G401.6 (cell line): ENCODE measurements around the gene ELL.
"Not testable (repeated sequence)": the region's sequence is repeated elsewhere in the genome, so short reads cannot be mapped to it uniquely, and the experiment has no call there.

Experiments
- FAIRE-seq: peaks from 2 replicates; lab custom pipeline; 2012; peaks lifted over from hg19 to GRCh38; lab: Jason Lieb, UNC

The ELL gene

GRCh38 chr19:18531485-18531884, 9.6 kb upstream of the ELL start:
- FAIRE-seq, result no peak

DNA sequence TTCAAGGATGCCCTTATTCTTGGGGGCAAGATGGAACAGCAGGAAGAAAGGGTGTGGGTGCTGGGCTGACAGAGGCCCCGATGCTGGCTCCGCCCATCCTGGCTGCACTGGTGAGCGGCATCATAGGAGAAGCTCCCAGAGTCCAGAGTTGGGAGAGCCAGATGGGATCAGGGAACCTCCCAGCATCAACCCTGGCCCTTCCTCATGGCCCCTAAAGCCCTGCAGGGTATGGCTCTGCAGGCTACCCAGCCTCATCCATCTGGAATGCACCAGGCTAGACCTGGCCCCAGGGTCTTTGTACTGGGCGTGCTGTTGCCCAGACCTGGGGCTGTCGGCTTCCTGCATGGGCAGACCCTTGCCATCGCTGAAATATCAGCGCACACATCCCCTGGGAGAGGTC, 7.9 kb upstream of the ELL start:
- no peak for FAIRE-seq

GRCh38 chr19:18526316-18526715, 4.4 kb upstream of the ELL start:
- FAIRE-seq, result no peak

GRCh38 chr19:18523841-18524240, 2.0 kb upstream of the ELL start:
- FAIRE-seq, result no peak

- not testable (repeated sequence) for FAIRE-seq
Observed at GRCh38 chr19:18522862-18523440, 1.1 kb upstream of the ELL start.

GRCh38 chr19:18522124-18522861, 423 bp upstream of the ELL start:
- FAIRE-seq, result peak; percentile 99

GRCh38 chr19:18520848-18521691, 800 bp downstream of the ELL start:
- no peak for FAIRE-seq

DNA sequence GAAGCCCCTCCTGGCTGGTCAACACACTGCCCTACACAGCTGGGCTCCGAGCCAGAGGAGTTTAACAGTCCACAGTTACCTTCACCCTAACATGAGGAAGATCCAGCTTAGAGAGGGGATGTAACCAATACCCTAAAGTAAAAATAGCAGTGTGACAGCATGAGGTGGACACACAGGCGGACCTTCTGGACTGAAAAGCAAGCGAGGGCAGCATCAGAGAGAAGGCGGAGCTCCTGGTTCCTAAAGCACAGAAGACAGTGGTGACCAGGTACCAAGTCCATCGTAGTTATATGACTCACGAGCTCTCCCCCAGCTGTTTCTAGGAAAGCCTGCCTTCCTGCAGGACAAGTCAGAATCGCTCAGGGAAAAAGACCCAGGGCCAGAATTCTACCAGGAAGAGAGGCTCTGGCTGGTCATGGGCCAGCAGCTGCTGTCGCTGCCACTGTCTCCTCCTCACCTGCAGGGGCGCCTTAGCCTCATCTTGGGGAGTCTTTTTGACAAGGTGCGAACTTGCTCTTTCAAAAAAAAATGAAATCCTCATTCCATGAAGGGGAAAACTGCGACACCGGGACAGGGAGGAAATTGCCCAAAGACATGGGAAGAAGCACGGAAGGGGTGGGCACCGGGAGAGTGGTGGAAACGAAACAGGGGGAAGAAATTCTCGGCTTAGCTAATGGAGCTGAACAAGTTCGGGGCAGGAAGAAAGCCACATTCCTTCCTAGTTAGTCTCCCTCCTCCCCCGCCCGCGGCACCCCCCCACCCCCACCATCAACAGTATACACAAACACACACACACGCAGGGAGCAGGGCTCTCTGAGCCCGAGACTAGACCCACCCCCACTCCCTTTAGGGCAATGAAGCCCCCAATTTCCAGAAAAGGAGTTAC, 1.7 kb downstream of the ELL start:
- no peak for FAIRE-seq

DNA sequence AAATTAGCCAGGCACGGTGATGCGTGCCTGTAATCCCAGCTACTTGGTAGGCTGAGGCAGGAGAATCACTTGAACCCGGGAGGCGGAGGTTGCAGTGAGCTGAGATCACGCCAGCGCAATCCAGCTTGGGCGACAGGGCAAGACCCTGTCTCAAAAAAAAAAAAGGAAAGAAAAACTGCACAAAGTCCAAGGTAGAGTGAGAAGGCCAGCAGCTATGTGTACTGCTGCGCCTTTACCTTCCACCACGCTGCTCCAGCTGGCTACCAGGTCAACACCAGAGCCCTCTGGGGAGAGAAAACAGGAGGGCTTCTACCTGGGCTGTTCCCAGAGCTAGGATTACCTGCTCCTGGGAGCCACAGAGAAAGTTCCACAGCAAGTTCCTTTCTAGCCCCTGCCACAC, 3.2 kb downstream of the ELL start:
- FAIRE-seq, result no peak

GRCh38 chr19:18517606-18518005, 4.3 kb downstream of the ELL start:
- FAIRE-seq, result no peak

DNA sequence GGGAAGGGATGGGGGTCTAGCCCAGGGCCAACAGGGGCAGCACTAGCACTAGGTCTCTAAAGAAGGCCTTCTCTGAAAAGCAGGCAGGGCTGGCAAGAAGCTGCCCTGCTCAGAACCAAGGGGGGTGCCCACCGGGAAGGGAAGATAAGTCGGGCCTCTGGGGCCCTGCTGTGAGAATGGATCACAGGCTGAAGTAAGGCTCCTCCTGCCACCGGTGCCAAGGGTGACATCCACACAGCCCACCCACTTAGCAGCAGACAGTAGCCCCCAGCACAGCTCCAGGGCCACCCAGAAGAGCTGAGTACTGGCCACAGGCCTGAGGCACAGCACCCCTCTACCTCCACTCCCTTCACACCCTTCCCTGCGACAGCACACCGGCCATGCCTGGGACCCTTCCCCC, 5.9 kb downstream of the ELL start:
- FAIRE-seq, result no peak

DNA sequence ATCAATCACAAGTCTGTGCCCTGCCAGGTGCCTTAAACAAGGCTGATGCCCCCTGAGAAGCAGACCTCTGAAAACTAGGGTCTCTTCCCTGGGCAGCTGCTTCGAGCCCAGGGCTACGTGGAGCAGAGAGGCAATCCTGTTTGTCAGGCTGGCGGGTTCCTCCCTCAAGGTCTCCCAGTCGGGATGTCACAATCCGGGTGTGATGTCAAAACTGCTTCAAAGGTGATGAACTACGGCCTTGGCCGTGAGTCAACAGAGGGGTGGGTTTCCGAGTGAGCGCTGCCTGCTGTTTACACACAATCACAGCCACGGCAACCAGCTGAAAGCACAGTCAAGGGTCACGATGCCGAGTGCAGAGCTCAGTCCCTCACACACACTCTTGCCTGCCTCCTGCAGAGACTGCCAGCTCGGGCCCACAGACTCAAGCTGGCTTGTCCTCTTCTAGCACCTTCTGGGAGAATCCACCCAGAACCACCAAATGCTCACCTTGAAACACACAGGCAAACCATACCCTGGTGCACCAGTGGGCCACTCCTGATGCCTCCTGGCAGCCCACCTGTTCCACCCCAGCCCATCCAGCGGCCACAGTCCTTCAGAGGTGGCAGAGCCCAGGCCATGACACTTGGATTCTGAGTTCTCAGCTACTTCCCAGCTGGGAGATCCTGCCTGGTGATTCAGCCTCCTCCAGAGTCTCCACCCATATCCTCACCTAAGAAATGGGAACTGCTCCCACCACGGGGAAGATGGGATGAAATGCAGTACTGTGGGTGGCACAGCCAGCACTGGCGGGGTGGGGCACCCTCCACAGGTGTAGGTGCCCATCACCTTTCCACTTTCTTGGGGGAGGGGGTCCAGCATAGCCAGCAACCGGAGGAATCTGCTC, 6.8 kb downstream of the ELL start:
- no peak for FAIRE-seq

DNA sequence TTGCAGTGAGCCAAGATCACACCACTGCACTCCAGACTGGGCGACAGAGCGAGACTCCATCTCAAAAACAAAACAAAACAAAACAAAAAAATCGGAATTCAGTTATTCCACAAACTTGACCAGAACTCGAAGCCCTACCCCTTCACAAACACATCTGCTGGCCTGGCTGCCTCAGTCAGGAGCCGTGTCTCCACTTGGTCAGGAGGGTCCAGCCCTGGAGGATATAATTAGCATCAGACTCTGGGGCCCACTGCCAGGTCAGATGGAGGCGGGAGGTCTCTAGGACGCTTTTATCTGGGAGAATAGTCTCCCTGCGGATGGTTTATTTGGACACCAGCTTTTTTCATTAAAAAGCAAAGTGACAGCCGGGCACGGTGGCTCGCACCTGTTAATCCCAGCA, 8.0 kb downstream of the ELL start:
- FAIRE-seq, result no peak

DNA sequence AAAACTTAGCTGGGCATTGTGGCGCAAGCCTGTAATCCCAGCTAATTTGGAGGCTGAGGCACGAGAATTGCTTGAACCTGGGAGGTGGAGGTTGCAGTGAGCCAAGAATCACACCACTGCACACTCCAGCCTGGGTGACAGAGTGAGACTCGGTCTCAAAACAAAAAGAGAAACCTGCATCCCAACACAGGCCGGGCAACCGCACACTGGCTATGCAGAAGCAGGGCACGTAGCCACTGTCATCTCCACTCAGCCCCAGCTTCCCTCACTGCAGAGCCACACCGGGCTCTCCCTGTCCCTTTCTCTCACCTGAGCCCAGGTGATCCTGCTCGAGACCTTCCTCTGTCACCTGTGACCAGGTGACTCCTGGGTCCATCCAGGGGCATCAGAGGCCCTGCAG, 11.7 kb downstream of the ELL start:
- no peak for FAIRE-seq

DNA sequence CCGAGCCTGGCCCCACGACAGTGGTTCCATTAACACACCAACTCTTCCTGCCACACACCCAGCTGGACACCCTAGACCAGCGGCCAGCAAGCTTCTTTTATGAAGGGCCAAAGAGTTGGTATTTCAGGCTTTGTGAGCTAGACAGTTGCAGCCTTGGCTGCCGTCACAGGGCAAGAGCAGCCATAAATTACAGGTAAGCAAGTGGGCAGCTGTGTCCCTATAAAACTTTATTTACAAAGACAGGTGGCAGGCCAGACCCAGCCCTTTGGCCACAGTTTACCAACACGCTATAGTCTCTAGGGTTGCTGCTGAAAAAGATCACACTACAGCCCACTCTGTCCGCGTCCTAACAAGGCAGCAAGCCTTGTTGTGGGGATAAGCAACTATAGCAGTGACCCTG, 13.3 kb downstream of the ELL start:
- FAIRE-seq, result no peak

- FAIRE-seq, result no peak
Observed at GRCh38 chr19:18507727-18508440, 14.0 kb downstream of the ELL start.

- no peak for FAIRE-seq
Observed at GRCh38 chr19:18507021-18507726, 14.7 kb downstream of the ELL start.

- FAIRE-seq, result no peak
Observed at GRCh38 chr19:18506101-18506930, 15.6 kb downstream of the ELL start.
